Raji (cell line): ENCODE results near the gene DMPK.

Experiments used
- POLR2A ChIP-seq: IDR thresholded peaks from 2 replicates; pipeline ENCODE4 v1.6.1; 2011; ENCODE audit warnings: low read depth, low read length, control low read depth; ENCODE audit not compliant: insufficient read depth

The DMPK gene

DNA sequence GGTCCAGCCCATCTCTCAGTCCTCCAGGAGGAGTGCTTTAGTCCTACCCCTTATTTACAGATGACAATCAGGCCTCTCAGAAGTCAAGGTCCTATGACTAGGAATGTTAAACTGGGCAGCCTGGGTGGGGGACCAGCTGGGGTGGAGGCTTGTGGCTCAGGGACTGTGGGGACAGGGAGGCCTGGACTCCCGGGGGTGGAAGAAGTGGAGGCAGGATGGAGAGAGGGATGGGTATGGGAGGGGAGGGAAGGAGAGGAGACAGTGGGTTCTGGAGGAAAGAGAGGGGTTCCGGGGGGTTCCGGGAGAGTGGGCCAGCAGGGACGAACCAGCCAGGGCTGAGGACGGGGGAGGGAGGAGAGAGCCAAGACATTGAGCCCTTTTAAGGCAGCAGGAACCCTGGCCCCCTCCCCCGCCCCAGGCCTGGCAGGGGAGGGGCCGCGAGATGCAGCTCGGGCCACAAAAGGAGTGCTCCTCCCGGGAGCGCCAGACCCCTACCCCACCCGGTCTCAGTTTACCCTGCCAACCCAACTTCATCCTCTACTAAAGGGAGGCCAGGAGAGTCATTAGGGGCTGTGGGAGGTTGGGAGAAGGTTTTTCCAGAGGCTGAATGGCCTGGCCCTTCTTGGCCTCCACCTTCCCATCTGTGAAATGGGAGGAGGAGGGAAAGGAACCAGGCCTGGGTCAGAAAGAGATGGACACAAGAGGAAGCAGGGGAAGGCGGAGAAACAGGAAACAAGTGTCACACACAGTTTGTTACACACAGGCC lies 1.7 kb downstream of the DMPK start:
- TF ChIP-seq POLR2A: no peak

GRCh38 chr19:45780146-45780447 lies 2.2 kb downstream of the DMPK start:
- TF ChIP-seq POLR2A: no peak

DNA sequence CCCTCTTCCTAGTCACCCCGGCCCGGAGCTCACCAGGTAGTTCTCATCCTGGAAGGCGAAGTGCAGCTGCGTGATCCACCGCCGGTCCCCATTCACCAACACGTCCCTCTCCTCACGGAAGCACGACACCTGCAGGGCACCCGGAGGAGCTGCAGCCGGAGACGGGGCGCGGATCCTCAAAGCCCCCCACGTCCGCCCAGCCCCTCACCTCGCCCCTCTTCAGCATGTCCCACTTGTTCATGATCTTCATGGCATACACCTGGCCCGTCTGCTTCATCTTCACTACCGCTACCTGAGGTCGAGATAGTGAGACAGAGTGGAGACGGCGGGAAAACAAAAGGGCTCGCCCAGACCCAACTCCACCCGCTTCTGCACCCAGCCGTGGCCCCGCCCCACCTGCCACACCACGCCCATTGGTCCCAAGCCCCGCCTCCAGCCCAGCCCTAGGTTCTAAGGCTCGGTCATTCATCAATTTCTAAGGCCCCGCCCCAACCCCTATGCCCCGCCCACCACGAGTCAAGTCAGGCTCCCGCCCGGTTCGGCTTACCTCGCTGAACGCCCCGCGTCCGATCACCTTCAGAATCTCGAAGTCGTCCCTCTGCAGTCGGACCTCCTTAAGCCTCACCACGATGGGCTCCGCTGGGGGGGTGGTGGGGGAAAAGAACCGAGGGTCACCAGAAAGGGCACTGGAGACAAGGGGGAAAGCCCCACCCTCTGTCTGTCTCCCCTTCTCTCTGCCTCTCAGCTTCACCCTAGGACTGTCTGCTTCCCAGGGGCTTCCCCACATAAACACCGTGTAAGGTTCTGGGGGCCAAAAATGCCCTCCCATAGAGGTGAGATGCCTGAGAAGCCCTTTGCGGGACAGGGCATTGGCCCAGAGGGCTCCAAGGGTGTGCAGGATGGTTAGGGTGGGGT lies 2.8 kb downstream of the DMPK start:
- no peak for TF ChIP-seq POLR2A

DNA sequence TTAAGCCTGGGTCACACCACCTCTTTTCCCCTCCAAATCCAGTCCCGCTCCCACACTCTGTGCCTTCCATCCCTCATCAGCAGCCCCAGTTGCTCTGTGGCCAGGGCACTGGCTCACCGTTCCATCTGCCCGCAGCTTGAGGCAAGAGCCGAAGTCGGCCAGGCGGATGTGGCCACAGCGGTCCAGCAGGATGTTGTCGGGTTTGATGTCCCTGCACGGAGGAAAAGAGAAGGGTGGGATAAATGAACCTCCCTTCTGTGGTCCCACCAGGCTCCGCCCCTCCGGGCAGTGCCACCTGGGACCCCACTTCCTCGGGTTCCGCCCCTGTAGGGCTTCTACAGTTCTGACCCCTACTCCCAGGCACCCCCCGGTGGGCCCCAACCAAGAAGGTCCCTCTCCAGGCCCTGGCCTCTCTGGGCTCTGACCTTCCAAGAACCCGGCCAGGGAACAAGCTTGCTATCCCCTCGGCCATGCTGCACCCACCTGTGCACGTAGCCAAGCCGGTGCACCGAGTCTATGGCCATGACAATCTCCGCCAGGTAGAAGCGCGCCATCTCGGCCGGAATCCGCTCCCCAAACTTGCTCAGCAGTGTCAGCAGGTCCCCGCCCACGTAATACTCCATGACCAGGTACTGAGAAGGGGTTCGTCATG lies 4.2 kb downstream of the DMPK start:
- TF ChIP-seq POLR2A: no peak

DNA sequence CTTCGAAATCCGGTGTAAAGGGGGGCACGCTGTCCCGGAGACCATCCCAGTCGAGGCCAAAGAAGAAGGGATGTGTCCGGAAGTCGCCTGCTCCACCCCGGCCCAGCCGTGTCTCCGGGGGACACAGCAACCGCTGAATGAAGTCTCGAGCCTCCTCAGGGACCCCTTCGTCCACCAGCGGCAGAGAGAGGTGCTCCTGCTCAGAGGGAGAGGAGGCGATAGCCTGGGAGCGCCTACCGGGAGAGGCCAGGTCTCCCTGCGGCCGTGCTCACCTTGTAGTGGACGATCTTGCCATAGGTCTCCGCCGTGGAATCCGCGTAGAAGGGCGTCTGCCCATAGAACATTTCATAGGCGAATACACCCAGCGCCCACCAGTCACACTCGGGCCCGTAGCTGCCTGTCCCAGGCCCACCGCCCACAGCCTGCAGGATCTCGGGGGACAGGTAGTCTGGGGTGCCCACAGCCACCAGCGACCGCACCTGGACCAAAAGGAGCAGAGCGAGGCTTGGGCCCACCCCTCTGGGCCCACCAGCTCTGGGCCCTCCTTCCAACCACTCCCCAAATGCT lies 4.8 kb downstream of the DMPK start:
- no peak for TF ChIP-seq POLR2A

- no peak for TF ChIP-seq POLR2A
Observed at GRCh38 chr19:45774765-45775164, 7.5 kb downstream of the DMPK start.

DNA sequence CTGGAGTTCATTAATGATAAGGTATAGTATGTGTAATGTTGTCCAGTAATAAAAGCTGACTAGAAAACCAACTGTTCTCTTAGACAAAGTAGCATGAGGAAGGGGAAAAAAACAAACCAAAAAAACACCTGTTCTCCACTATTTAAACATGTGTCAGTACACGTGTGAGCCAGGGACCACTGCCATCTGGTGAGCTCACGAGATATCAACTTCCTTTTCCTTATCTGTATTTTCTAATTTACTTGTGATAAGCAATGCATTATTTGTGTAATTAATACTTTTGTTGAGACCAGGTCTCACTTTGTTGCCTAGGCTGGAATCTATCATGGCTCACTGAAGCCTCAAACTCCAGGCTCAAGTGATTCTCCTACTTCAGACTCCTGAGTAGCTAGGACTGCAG lies 8.9 kb downstream of the DMPK start:
- no peak for TF ChIP-seq POLR2A

GRCh38 chr19:45772912-45773311 lies 9.4 kb downstream of the DMPK start:
- TF ChIP-seq POLR2A: no peak

GRCh38 chr19:45772130-45772840 lies 10.0 kb downstream of the DMPK start:
- no peak for TF ChIP-seq POLR2A

GRCh38 chr19:45771311-45771933 lies 10.9 kb downstream of the DMPK start:
- no peak for TF ChIP-seq POLR2A

DNA sequence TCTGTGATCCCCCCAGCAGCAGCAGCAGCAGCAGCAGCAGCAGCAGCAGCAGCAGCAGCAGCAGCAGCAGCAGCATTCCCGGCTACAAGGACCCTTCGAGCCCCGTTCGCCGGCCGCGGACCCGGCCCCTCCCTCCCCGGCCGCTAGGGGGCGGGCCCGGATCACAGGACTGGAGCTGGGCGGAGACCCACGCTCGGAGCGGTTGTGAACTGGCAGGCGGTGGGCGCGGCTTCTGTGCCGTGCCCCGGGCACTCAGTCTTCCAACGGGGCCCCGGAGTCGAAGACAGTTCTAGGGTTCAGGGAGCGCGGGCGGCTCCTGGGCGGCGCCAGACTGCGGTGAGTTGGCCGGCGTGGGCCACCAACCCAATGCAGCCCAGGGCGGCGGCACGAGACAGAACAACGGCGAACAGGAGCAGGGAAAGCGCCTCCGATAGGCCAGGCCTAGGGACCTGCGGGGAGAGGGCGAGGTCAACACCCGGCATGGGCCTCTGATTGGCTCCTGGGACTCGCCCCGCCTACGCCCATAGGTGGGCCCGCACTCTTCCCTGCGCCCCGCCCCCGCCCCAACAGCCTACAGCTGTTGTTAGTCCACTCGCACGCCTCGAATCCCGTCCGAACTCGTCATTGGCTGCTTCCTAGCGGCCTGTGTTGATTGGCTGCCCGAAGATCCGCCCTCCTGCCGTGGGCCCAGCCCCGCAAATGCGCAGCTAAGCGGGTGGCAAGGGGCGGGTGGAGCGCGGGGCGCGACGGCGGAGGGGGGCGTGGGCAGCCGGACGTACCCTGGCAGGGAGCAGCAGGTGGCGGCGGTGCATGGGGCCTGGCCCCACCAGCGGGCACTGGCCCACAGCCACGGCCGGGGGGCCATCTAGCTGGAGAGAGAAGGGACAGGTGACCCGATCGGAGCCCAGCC lies 11.8 kb downstream of the DMPK start:
- TF ChIP-seq POLR2A: 0 out of 2 replicates have a peak, but pooled peaks have one; percentile 1

DNA sequence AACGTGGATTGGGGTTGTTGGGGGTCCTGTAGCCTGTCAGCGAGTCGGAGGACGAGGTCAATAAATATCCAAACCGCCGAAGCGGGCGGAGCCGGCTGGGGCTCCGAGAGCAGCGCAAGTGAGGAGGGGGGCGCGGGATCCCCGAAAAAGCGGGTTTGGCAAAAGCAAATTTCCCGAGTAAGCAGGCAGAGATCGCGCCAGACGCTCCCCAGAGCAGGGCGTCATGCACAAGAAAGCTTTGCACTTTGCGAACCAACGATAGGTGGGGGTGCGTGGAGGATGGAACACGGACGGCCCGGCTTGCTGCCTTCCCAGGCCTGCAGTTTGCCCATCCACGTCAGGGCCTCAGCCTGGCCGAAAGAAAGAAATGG lies 12.5 kb downstream of the DMPK start:
- TF ChIP-seq POLR2A: no peak

DNA sequence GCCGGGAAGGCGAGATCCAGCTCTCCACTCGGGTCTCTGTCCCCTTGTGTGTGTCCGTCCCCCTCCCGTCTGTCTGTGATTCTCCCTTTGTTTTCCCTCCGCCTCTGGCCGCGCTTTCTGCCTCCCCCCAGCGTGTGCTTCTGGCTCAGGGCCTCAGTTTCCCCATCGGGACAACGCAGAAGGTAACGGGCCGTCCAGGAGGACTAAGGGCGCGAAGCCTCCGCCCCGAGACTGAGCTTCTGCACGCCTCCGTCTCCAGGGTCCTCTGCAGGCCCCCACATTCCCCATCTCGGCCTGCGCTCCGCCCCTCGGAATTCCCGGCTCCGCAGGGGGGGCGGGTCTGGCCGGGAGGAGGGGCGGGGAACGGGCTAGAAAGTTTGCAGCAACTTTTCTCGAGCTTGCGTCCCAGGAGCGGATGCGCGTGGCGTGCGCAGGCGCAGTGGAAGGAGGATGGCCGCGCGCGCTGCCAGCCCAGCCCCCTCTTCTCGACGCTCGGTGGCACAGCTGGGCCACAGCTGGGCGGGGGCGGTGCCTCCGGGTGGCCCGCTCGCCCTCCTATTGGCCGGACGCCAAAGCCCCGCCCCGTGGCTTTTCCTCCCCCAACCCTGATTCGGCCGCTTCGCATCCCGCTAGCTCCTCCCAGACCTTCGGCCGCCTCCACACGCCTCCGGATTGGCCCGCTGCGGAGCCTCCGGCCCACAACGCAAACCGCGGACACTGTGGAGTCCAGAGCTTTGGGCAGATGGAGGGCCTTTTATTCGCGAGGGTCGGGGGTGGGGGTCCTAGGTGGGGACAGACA lies 13.1 kb downstream of the DMPK start, which contains the start of gene SIX5:
TSS of gene SIX5 (minus strand) at position 269 of the 799 bp plus-strand sequence. CDS start 408 bp downstream, outside the sequence.
- peak; percentile 56 for TF ChIP-seq POLR2A
